ENCODE data around the gene ARMC6.

Gene ARMC6

DNA sequence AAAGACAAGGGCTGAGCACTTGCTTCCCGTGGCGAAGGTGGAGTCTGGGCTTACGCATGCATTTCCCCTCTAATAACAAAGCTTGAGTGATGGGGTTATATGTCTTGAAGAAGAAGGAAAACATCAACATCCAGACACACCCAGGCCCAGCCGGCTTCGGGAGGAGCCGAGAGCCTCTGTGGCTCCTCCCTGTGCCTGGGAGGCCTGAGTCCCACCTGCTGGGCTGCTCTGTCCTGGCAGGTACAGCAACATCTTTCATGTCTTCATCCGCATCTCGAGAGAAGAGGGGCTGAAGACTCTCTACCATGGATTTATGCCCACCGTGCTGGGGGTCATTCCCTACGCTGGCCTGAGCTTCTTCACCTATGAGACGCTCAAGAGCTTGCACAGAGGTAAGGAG lies 74.3 kb downstream of the ARMC6 start:
- no peak for DNase-seq (ENCODE audit: low read depth, low spot score)
